ENCODE results near the gene FRS2.

GRCh38 chr12:69459477-69459876 is 10.7 kb upstream of the FRS2 start:
- no peak for TF ChIP-seq CTCF (IDR thresholded peaks at IDR 0.05 in 8 of 11, conservative IDR thresholded peaks at IDR 0.05 in 3 of 11)
- TF ChIP-seq POLR2AphosphoS5 (IDR thresholded peaks at IDR 0.05), result no peak

Measured in spleen (tissue), 7 donors.